GM12878 (cell line): ENCODE data around the gene MED22. TPM values are rescaled to one million over a fixed set of nuclear protein-coding genes. Genes with fewer than 3 reads are reported as not detected.

Experiments
- ATAC-seq: fragments of 200-7000 bp; cut with Tn5 transposase; 3 replicates; pipeline ENCODE4 v1.9.1; 2020; ENCODE audit warnings: mild to moderate bottlenecking, moderate library complexity
- BruUV-seq: library from RNA; stranded (reverse); fragments of 400-500 nt; replicated peaks from 2 replicates; lab custom pipeline; 2021; lab: Mats Ljungman, UMichigan
- CTCF ChIA-PET: fragments of 300-600 bp; sonication (Branson Sonifier 250); formaldehyde crosslinking; extraction: SDS; loops from one replicate; lab custom pipeline; 2021; ENCODE audit warnings: inconsistent platforms; lab: Yijun Ruan, JAX
- POLR2A ChIA-PET: fragments of 350-600 bp; formaldehyde crosslinking; extraction: SDS; loops from one replicate; lab custom pipeline; 2021; ENCODE audit warnings: inconsistent platforms; lab: Charles Lee
- RAD21 ChIA-PET: fragments of 300-600 bp; sonication (Branson Sonifier 250); formaldehyde crosslinking; loops from one replicate; lab custom pipeline; 2023; ENCODE audit warnings: antibody characterized with exemption; ENCODE audit not compliant: unreplicated experiment; lab: Charles Lee
- SMC1A ChIA-PET: fragments of 300-600 bp; sonication (Branson Sonifier 250); formaldehyde crosslinking; loops from one replicate; lab custom pipeline; 2023; ENCODE audit not compliant: unreplicated experiment, uncharacterized antibody; lab: Charles Lee
- DNase-seq: peaks from one replicate; pipeline ENCODE4 v3.0.0-alpha.2; 2011; ENCODE audit warnings: low read depth, low spot score
- FAIRE-seq: peaks from 3 replicates; lab custom pipeline; 2011; peaks lifted over from hg19 to GRCh38; lab: Jason Lieb, UNC
- H2AFZ ChIP-seq: 2 replicates; pipeline ENCODE4 v1.6.0; 2011; ENCODE audit warnings: low read depth, low read length, control low read depth; ENCODE audit not compliant: control insufficient read depth
- H3K27ac ChIP-seq: 2 replicates; pipeline ENCODE4 v1.5.1; 2011; ENCODE audit warnings: control low read depth; ENCODE audit not compliant: control insufficient read depth, insufficient read depth
- H3K27me3 ChIP-seq, 2 experiments: replicated peaks in 1 of 2; 2 replicates each; pipeline versions ENCODE4 v1.6.0 to v1.6.1; 2011; ENCODE audit warnings: low read length in 1 of 2; ENCODE audit not compliant: control insufficient read depth in 2 of 2, insufficient read depth in 2 of 2
- H3K36me3 ChIP-seq, 2 experiments: 2 replicates each; pipeline ENCODE4 v1.5.1; 2011; ENCODE audit warnings: low read length in 1 of 2; ENCODE audit not compliant: control insufficient read depth in 2 of 2, insufficient read depth in 2 of 2
- H3K4me1 ChIP-seq: 2 replicates; pipeline ENCODE4 v1.6.1; 2011; ENCODE audit warnings: mild to moderate bottlenecking, low read length, moderate library complexity, mixed read lengths; ENCODE audit not compliant: control insufficient read depth, insufficient read depth
- H3K4me2 ChIP-seq: 2 replicates; pipeline ENCODE4 v1.6.0; 2011; ENCODE audit warnings: control low read depth; ENCODE audit not compliant: control insufficient read depth, insufficient read depth
- H3K4me3 ChIP-seq: fragments of 200-600 bp; sonication (generic); 2 replicates; pipeline ENCODE4 v1.5.1; 2016
- H3K79me2 ChIP-seq: 2 replicates; pipeline ENCODE4 v1.6.0; 2011; ENCODE audit warnings: low read length; ENCODE audit not compliant: control insufficient read depth, insufficient read depth
- H3K9ac ChIP-seq: 2 replicates; pipeline ENCODE4 v1.8.0; 2011; ENCODE audit warnings: low read length, control low read depth, mixed read lengths; ENCODE audit not compliant: control insufficient read depth, insufficient read depth
- H3K9me3 ChIP-seq: replicated peaks from 3 replicates; pipeline ENCODE4 v1.5.1; 2011; ENCODE audit warnings: mild to moderate bottlenecking, low read length; ENCODE audit not compliant: control insufficient read depth, insufficient read depth
- H4K20me1 ChIP-seq: 2 replicates; pipeline ENCODE4 v1.6.0; 2011; ENCODE audit not compliant: control insufficient read depth, insufficient read depth
- EGR1 ChIP-seq, 2 experiments: IDR thresholded peaks; 1 replicate in 1 of 2; 2 replicates in 1 of 2; pipeline ENCODE4 v1.6.1; 2011 to 2012; ENCODE audit warnings: low read depth in 2 of 2, low read length in 2 of 2, borderline replicate concordance in 1 of 2, mild to moderate bottlenecking in 1 of 2, moderate library complexity in 1 of 2
- MAX ChIP-seq: IDR thresholded peaks from 2 replicates; pipeline ENCODE4 v1.6.1; 2012; ENCODE audit warnings: low read depth, low read length, improper control_type of control experiment
- NRF1 ChIP-seq: conservative IDR thresholded peaks from 2 replicates; pipeline ENCODE4 v1.6.1; 2011; ENCODE audit warnings: mild to moderate bottlenecking, low read depth, low read length, improper control_type of control experiment
- POLR2A ChIP-seq: IDR thresholded peaks from 2 replicates; pipeline ENCODE4 v1.6.1; 2011; ENCODE audit warnings: low read depth, mild to moderate bottlenecking, low read length
- POLR2AphosphoS5 ChIP-seq: IDR thresholded peaks from 2 replicates; pipeline ENCODE4 v1.6.1; 2011; ENCODE audit warnings: mild to moderate bottlenecking, low read length, inconsistent platforms
- SREBF2 ChIP-seq: IDR thresholded peaks from 2 replicates; pipeline ENCODE4 v1.6.1; 2012; ENCODE audit warnings: mild to moderate bottlenecking, low read length
- ZBED1 ChIP-seq: IDR thresholded peaks from 2 replicates; pipeline ENCODE4 v1.6.1; 2016; ENCODE audit warnings: borderline replicate concordance
- WGBS: methylation state at CpG from one replicate; pipeline ENCODE4 v1.1.6; 2016; ENCODE audit warnings: low lambda C conversion rate; ENCODE audit not compliant: insufficient replicate concordance, insufficient coverage; ENCODE audit errors: missing lambda C conversion rate; 5-methylcytosine and 5-hydroxymethylcytosine counted together
- in situ Hi-C: fragments of 300-500 bp; cut with MboI; formaldehyde crosslinking; loops from 9 replicates; pipeline ENCODE4 v1.14.3; 2018; ENCODE audit warnings: mixed read lengths
- intact Hi-C: fragments of 100-400 bp; cut with micrococcal nuclease; formaldehyde crosslinking; loops from one replicate; pipeline ENCODE4 v1.14.2; 2022; ENCODE audit not compliant: unreplicated experiment
- polyA plus RNA-seq, 11 experiments: library from polyadenylated mRNA; depleted of rRNA in 4 of 11; unstranded in 6 of 11; stranded (reverse) in 5 of 11; fragments of >200 nt; fragmentation: Nextera tagmentation in 4 of 11; fragmentation: Illumina TruSeq in 1 of 11; extraction: Ambion mirVana in 4 of 11; extraction: Trizol in 1 of 11; gene quantifications; 1 replicate in 1 of 11; 2 replicates in 10 of 11; pipeline versions ENCODE4 v1.2.1 to v1.2.3, GENCODE V29; 2011 to 2016; ENCODE audit warnings: inconsistent platforms in 2 of 11, missing spikeins in 2 of 11, low read depth in 1 of 11
- total RNA-seq, 4 experiments: library from RNA; depleted of rRNA in 3 of 4; stranded (reverse); fragments of >200 nt in 3 of 4; fragmentation: Illumina TruSeq in 1 of 4; extraction: Trizol in 1 of 4; gene quantifications; 2 replicates each; pipeline versions ENCODE4 v1.2.1 to v1.2.3, GENCODE V29; 2013 to 2021
- TF ChIP-seq, protein P1 (sequence below): fragments of 450-650 bp; IDR thresholded peaks from 2 replicates; pipeline ENCODE4 v1.6.1; 2016; ENCODE audit warnings: mild to moderate bottlenecking

MED22 gene
- total and polyA plus RNA-seq, 10 of the 15 experiments (the other 5 are each of a cell fraction or from before 2014, with no cell fraction given) = 1.4 to 42.1 (median 24.6) TPM

- peaks cover 16% of the 10 kb centered on the region for H3K79me2 ChIP-seq
- TF ChIP-seq NRF1 (no peak), POLR2A (peak; percentile 64), MAX (no peak), ZBED1 (0 out of 2 replicates have a peak, but pooled peaks have one; percentile 26), POLR2AphosphoS5 (peak; percentile 40), SREBF2 (no peak), EGR1 (IDR thresholded peaks at IDR 0.05; ENCODE audit: borderline replicate concordance in 1 of 2, low read depth in 2 of 2, low read length in 2 of 2) (peak in 1 of 2 experiments; percentile 52; a peak in 1 of 3 replicates)
- TF ChIP-seq, protein P1, sequence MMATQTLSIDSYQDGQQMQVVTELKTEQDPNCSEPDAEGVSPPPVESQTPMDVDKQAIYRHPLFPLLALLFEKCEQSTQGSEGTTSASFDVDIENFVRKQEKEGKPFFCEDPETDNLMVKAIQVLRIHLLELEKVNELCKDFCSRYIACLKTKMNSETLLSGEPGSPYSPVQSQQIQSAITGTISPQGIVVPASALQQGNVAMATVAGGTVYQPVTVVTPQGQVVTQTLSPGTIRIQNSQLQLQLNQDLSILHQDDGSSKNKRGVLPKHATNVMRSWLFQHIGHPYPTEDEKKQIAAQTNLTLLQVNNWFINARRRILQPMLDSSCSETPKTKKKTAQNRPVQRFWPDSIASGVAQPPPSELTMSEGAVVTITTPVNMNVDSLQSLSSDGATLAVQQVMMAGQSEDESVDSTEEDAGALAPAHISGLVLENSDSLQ = peak; percentile 63; the same call in 1 of the 2 replicates
- no peak for FAIRE-seq
- no peak overlapping the region for H3K27ac ChIP-seq
- H3K9ac ChIP-seq = no peak overlapping the region
- BruUV-seq = no TSS peak
- H2AFZ ChIP-seq = no peak overlapping the region
- H3K4me3 ChIP-seq = no peak overlapping the region
- no peak for ATAC-seq
- H3K9me3 ChIP-seq = no peaks in the 10 kb centered on the region
- peaks cover 28 to 39% of the 10 kb centered on the region in 2 experiments for H3K36me3 ChIP-seq
- no peak overlapping the region for H3K4me2 ChIP-seq
- peaks cover 1% of the 10 kb centered on the region; the same call in 1 of the 2 replicates for H4K20me1 ChIP-seq
- DNase-seq = no peak
- SMC1A ChIA-PET = no interaction called here
- H3K4me1 ChIP-seq = no peaks in the 10 kb centered on the region; the same call in none of the 2 replicates
- no peaks in the 10 kb centered on the region for H3K27me3 ChIP-seq
- 74% methylated on average over 21 of the region's 21 CpGs for whole genome bisulfite sequencing
- in situ Hi-C loops (no loop called here), intact Hi-C loops (no loop called here)
- CTCF ChIA-PET = no interaction called here
- POLR2A ChIA-PET = interaction anchor here (0.9 kb wide), 1 partner anchor 14 kb away, joined by 5 read pairs; no protein-coding TSS in a partner anchor
- RAD21 ChIA-PET = no interaction called here
These were observed 12.8 kb upstream of the MED22 start for GRCh38 chr9:133360400-133361393.
